ENCODE measurements around the gene ADM2. TPM values are rescaled to one million over a fixed set of nuclear protein-coding genes. Genes with fewer than 3 reads are reported as not detected.
A peak's percentile ranks its signal among the peaks of the same experiment; 100 is the strongest.
"Not testable (repeated sequence)": the region's sequence is repeated elsewhere in the genome, so short reads cannot be mapped to it uniquely, and the experiment has no call there.

Gene ADM2
- total and polyA plus RNA-seq, 2 donors (not counting 1 experiment from before 2014, with no cell fraction given): 0.73 to 5.8 TPM

GRCh38 chr22:50531546-50531961 is 50.2 kb downstream of the ADM2 start:
- Histone ChIP-seq H3K9me3 (ENCODE audit: control insufficient read depth, insufficient read depth, low read depth, low read length) (no peaks in the 10 kb centered on the region), H4K20me1 (ENCODE audit: control insufficient read depth, extremely low read depth, insufficient read depth, low read length) (no peaks in the 10 kb centered on the region), H3K27ac (ENCODE audit: insufficient read depth, low read length) (no peak overlapping the region), H3K36me3 (ENCODE audit: control insufficient read depth, insufficient read depth, low read length) (no peaks in the 10 kb centered on the region), H3K4me1 (ENCODE audit: control insufficient read depth, extremely low read depth, insufficient read depth, low read length) (peaks cover 14% of the 10 kb centered on the region), H3K4me3 (replicated peaks in 1 of 4; ENCODE audit: control extremely low read depth in 1 of 4, insufficient read depth in 1 of 4, low read depth in 3 of 4, low read length in 4 of 4) (peak overlapping the region in 3 of 4 experiments; percentile 28 to 61 (median 60)), H3K4me2 (ENCODE audit: extremely low read depth, insufficient read depth, low read length) (peak overlapping the region; percentile 71), H2AFZ (ENCODE audit: low read length) (no peak overlapping the region), H3K9ac (ENCODE audit: insufficient read depth, low read length) (peak overlapping the region; percentile 65), H3K27me3 (ENCODE audit: control insufficient read depth, insufficient read depth, low read length) (peaks cover 11% of the 10 kb centered on the region), H3K79me2 (ENCODE audit: control insufficient read depth, insufficient read depth, low read length) (no peaks in the 10 kb centered on the region)
- TF ChIP-seq CTCF (conservative IDR thresholded peaks at IDR 0.05 in 1 of 2, IDR thresholded peaks at IDR 0.05 in 1 of 2; ENCODE audit: low read depth in 1 of 2, low read length in 2 of 2) (no peak), EZH2 (IDR thresholded peaks at IDR 0.05; ENCODE audit: low read length, missing control alignments) (peak; percentile 57)
- no peak for DNase-seq (ENCODE audit: low read depth in 2 of 2)

- peaks cover 11% of the 10 kb centered on the region for H3K27me3 ChIP-seq (ENCODE audit: control insufficient read depth, insufficient read depth, low read length)
- H3K4me3 ChIP-seq (replicated peaks in 1 of 4; ENCODE audit: control extremely low read depth in 1 of 4, insufficient read depth in 1 of 4, low read depth in 3 of 4, low read length in 4 of 4): peak overlapping the region in 3 of 4 experiments; percentile 28 to 60 (median 28)
- H3K79me2 ChIP-seq (ENCODE audit: control insufficient read depth, insufficient read depth, low read length): no peaks in the 10 kb centered on the region
- peak overlapping the region; percentile 71 for H3K4me2 ChIP-seq (ENCODE audit: extremely low read depth, insufficient read depth, low read length)
- H3K9me3 ChIP-seq (ENCODE audit: control insufficient read depth, insufficient read depth, low read depth, low read length): no peaks in the 10 kb centered on the region
- H3K4me1 ChIP-seq (ENCODE audit: control insufficient read depth, extremely low read depth, insufficient read depth, low read length): peaks cover 10% of the 10 kb centered on the region
- DNase-seq (ENCODE audit: low read depth in 2 of 2): peak; percentile 54 to 58
- TF ChIP-seq CTCF (conservative IDR thresholded peaks at IDR 0.05 in 1 of 2, IDR thresholded peaks at IDR 0.05 in 1 of 2; ENCODE audit: low read depth in 1 of 2, low read length in 2 of 2) (no peak), EZH2 (IDR thresholded peaks at IDR 0.05; ENCODE audit: low read length, missing control alignments) (no peak)
- H3K9ac ChIP-seq (ENCODE audit: insufficient read depth, low read length): peak overlapping the region; percentile 65
- H3K27ac ChIP-seq (ENCODE audit: insufficient read depth, low read length): no peak overlapping the region
- no peaks in the 10 kb centered on the region for H3K36me3 ChIP-seq (ENCODE audit: control insufficient read depth, insufficient read depth, low read length)
- H4K20me1 ChIP-seq (ENCODE audit: control insufficient read depth, extremely low read depth, insufficient read depth, low read length): no peaks in the 10 kb centered on the region
- no peak overlapping the region for H2AFZ ChIP-seq (ENCODE audit: low read length)
Measured at GRCh38 chr22:50531962-50532674, 50.8 kb downstream of the ADM2 start.

- Histone ChIP-seq H4K20me1 (ENCODE audit: control insufficient read depth, extremely low read depth, insufficient read depth, low read length) (no peaks in the 10 kb centered on the region), H3K27me3 (ENCODE audit: control insufficient read depth, insufficient read depth, low read length) (peaks cover 11% of the 10 kb centered on the region), H3K27ac (ENCODE audit: insufficient read depth, low read length) (no peak overlapping the region), H3K36me3 (ENCODE audit: control insufficient read depth, insufficient read depth, low read length) (no peaks in the 10 kb centered on the region), H3K79me2 (ENCODE audit: control insufficient read depth, insufficient read depth, low read length) (no peaks in the 10 kb centered on the region), H3K4me2 (ENCODE audit: extremely low read depth, insufficient read depth, low read length) (no peak overlapping the region), H2AFZ (ENCODE audit: low read length) (no peak overlapping the region), H3K9me3 (ENCODE audit: control insufficient read depth, insufficient read depth, low read depth, low read length) (no peaks in the 10 kb centered on the region), H3K9ac (ENCODE audit: insufficient read depth, low read length) (no peak overlapping the region), H3K4me1 (ENCODE audit: control insufficient read depth, extremely low read depth, insufficient read depth, low read length) (peaks cover 10% of the 10 kb centered on the region), H3K4me3 (replicated peaks in 1 of 4; ENCODE audit: control extremely low read depth in 1 of 4, insufficient read depth in 1 of 4, low read depth in 3 of 4, low read length in 4 of 4) (no peak overlapping the region)
- TF ChIP-seq EZH2 (IDR thresholded peaks at IDR 0.05; ENCODE audit: low read length, missing control alignments) (no peak), CTCF (conservative IDR thresholded peaks at IDR 0.05 in 1 of 2, IDR thresholded peaks at IDR 0.05 in 1 of 2; ENCODE audit: low read depth in 1 of 2, low read length in 2 of 2) (no peak)
- no peak for DNase-seq (ENCODE audit: low read depth in 2 of 2)
Measured at GRCh38 chr22:50532824-50533796, 51.8 kb downstream of the ADM2 start.

GRCh38 chr22:50533856-50534711 is 52.7 kb downstream of the ADM2 start:
- Histone ChIP-seq H3K4me1 (ENCODE audit: control insufficient read depth, extremely low read depth, insufficient read depth, low read length) (peaks cover 11% of the 10 kb centered on the region), H3K27me3 (ENCODE audit: control insufficient read depth, insufficient read depth, low read length) (peaks cover 11% of the 10 kb centered on the region)
- not testable (repeated sequence) for H3K79me2 ChIP-seq (ENCODE audit: control insufficient read depth, insufficient read depth, low read length); H3K9ac ChIP-seq (ENCODE audit: insufficient read depth, low read length); H3K36me3 ChIP-seq (ENCODE audit: control insufficient read depth, insufficient read depth, low read length); H3K9me3 ChIP-seq (ENCODE audit: control insufficient read depth, insufficient read depth, low read depth, low read length); H4K20me1 ChIP-seq (ENCODE audit: control insufficient read depth, extremely low read depth, insufficient read depth, low read length); H3K27ac ChIP-seq (ENCODE audit: insufficient read depth, low read length); H3K4me3 ChIP-seq (replicated peaks in 1 of 4; ENCODE audit: control extremely low read depth in 1 of 4, insufficient read depth in 1 of 4, low read depth in 3 of 4, low read length in 4 of 4); H2AFZ ChIP-seq (ENCODE audit: low read length); H3K4me2 ChIP-seq (ENCODE audit: extremely low read depth, insufficient read depth, low read length)
- peak; percentile 59 to 67 for DNase-seq (ENCODE audit: low read depth in 2 of 2)

All from fibroblast of lung (primary cell).